ENCODE data around the gene JAKMIP1.

DNA sequence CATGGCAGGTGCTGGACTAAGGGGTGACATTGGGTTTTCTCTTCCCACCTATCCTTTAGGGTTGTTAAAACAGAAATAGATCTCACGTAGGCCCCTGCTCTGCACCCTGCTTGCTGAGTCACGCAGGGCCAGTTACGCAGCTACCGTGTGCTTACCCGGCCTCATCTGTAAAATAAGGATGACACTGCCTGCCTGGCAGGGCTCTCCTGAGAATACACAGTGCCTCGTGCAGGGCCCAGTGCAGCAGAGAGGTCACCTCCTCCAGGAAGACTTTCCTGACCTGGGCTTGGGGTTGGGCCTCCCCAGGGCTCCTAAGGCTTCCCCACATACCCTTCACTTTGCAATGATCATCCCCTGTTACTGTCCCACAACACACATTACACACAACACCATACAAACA is 33.6 kb upstream of the JAKMIP1 start:
- TF ChIP-seq, protein P1, sequence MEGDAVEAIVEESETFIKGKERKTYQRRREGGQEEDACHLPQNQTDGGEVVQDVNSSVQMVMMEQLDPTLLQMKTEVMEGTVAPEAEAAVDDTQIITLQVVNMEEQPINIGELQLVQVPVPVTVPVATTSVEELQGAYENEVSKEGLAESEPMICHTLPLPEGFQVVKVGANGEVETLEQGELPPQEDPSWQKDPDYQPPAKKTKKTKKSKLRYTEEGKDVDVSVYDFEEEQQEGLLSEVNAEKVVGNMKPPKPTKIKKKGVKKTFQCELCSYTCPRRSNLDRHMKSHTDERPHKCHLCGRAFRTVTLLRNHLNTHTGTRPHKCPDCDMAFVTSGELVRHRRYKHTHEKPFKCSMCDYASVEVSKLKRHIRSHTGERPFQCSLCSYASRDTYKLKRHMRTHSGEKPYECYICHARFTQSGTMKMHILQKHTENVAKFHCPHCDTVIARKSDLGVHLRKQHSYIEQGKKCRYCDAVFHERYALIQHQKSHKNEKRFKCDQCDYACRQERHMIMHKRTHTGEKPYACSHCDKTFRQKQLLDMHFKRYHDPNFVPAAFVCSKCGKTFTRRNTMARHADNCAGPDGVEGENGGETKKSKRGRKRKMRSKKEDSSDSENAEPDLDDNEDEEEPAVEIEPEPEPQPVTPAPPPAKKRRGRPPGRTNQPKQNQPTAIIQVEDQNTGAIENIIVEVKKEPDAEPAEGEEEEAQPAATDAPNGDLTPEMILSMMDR (conservative IDR thresholded peaks at IDR 0.05; ENCODE audit: low read length): no peak
- no peak for TF ChIP-seq EZH2phosphoT487 (IDR thresholded peaks at IDR 0.05; ENCODE audit: borderline replicate concordance, low read depth, low read length)

Measured in OCI-LY7 (cell line).